GM12878 (cell line): ENCODE measurements around the gene GKN2. TPM values are rescaled to one million over a fixed set of nuclear protein-coding genes. Genes with fewer than 3 reads are reported as not detected.

Source experiments
- ATAC-seq: fragments of 200-7000 bp; cut with Tn5 transposase; 3 replicates; pipeline ENCODE4 v1.9.1; 2020; ENCODE audit warnings: mild to moderate bottlenecking, moderate library complexity
- BruUV-seq: library from RNA; stranded (reverse); fragments of 400-500 nt; replicated peaks from 2 replicates; lab custom pipeline; 2021; lab: Mats Ljungman, UMichigan
- CTCF ChIA-PET: fragments of 300-600 bp; sonication (Branson Sonifier 250); formaldehyde crosslinking; extraction: SDS; loops from one replicate; lab custom pipeline; 2021; ENCODE audit warnings: inconsistent platforms; lab: Yijun Ruan, JAX
- POLR2A ChIA-PET: fragments of 350-600 bp; formaldehyde crosslinking; extraction: SDS; loops from one replicate; lab custom pipeline; 2021; ENCODE audit warnings: inconsistent platforms; lab: Charles Lee
- RAD21 ChIA-PET: fragments of 300-600 bp; sonication (Branson Sonifier 250); formaldehyde crosslinking; loops from one replicate; lab custom pipeline; 2023; ENCODE audit warnings: antibody characterized with exemption; ENCODE audit not compliant: unreplicated experiment; lab: Charles Lee
- SMC1A ChIA-PET: fragments of 300-600 bp; sonication (Branson Sonifier 250); formaldehyde crosslinking; loops from one replicate; lab custom pipeline; 2023; ENCODE audit not compliant: unreplicated experiment, uncharacterized antibody; lab: Charles Lee
- DNase-seq: peaks from one replicate; pipeline ENCODE4 v3.0.0-alpha.2; 2011; ENCODE audit warnings: low read depth, low spot score
- FAIRE-seq: peaks from 3 replicates; lab custom pipeline; 2011; peaks lifted over from hg19 to GRCh38; lab: Jason Lieb, UNC
- H2AFZ ChIP-seq: 2 replicates; pipeline ENCODE4 v1.6.0; 2011; ENCODE audit warnings: low read depth, low read length, control low read depth; ENCODE audit not compliant: control insufficient read depth
- H3K27ac ChIP-seq: 2 replicates; pipeline ENCODE4 v1.5.1; 2011; ENCODE audit warnings: control low read depth; ENCODE audit not compliant: control insufficient read depth, insufficient read depth
- H3K27me3 ChIP-seq, 2 experiments: replicated peaks in 1 of 2; 2 replicates each; pipeline versions ENCODE4 v1.6.0 to v1.6.1; 2011; ENCODE audit warnings: low read length in 1 of 2; ENCODE audit not compliant: control insufficient read depth in 2 of 2, insufficient read depth in 2 of 2
- H3K36me3 ChIP-seq, 2 experiments: 2 replicates each; pipeline ENCODE4 v1.5.1; 2011; ENCODE audit warnings: low read length in 1 of 2; ENCODE audit not compliant: control insufficient read depth in 2 of 2, insufficient read depth in 2 of 2
- H3K4me1 ChIP-seq: 2 replicates; pipeline ENCODE4 v1.6.1; 2011; ENCODE audit warnings: mild to moderate bottlenecking, low read length, moderate library complexity, mixed read lengths; ENCODE audit not compliant: control insufficient read depth, insufficient read depth
- H3K4me2 ChIP-seq: 2 replicates; pipeline ENCODE4 v1.6.0; 2011; ENCODE audit warnings: control low read depth; ENCODE audit not compliant: control insufficient read depth, insufficient read depth
- H3K4me3 ChIP-seq: fragments of 200-600 bp; sonication (generic); 2 replicates; pipeline ENCODE4 v1.5.1; 2016
- H3K79me2 ChIP-seq: 2 replicates; pipeline ENCODE4 v1.6.0; 2011; ENCODE audit warnings: low read length; ENCODE audit not compliant: control insufficient read depth, insufficient read depth
- H3K9ac ChIP-seq: 2 replicates; pipeline ENCODE4 v1.8.0; 2011; ENCODE audit warnings: low read length, control low read depth, mixed read lengths; ENCODE audit not compliant: control insufficient read depth, insufficient read depth
- H3K9me3 ChIP-seq: replicated peaks from 3 replicates; pipeline ENCODE4 v1.5.1; 2011; ENCODE audit warnings: mild to moderate bottlenecking, low read length; ENCODE audit not compliant: control insufficient read depth, insufficient read depth
- H4K20me1 ChIP-seq: 2 replicates; pipeline ENCODE4 v1.6.0; 2011; ENCODE audit not compliant: control insufficient read depth, insufficient read depth
- BACH1 ChIP-seq: fragments of 450-650 bp; IDR thresholded peaks from 2 replicates; pipeline ENCODE4 v1.6.1; 2017; ENCODE audit warnings: mild to moderate bottlenecking, borderline replicate concordance
- CHD2 ChIP-seq: IDR thresholded peaks from 2 replicates; pipeline ENCODE4 v1.6.1; 2011; ENCODE audit warnings: low read depth, low read length, improper control_type of control experiment, borderline replicate concordance
- EGR1 ChIP-seq, 2 experiments: IDR thresholded peaks; 1 replicate in 1 of 2; 2 replicates in 1 of 2; pipeline ENCODE4 v1.6.1; 2011 to 2012; ENCODE audit warnings: low read depth in 2 of 2, low read length in 2 of 2, borderline replicate concordance in 1 of 2, mild to moderate bottlenecking in 1 of 2, moderate library complexity in 1 of 2
- ELK1 ChIP-seq: IDR thresholded peaks from 2 replicates; pipeline ENCODE4 v1.6.1; 2012; ENCODE audit warnings: low read depth, low read length, improper control_type of control experiment
- HDAC6 ChIP-seq: fragments of 200-600 bp; sonication (generic); IDR thresholded peaks from one replicate; pipeline ENCODE4 v1.8.0; 2017; ENCODE audit warnings: antibody characterized with exemption; ENCODE audit not compliant: unreplicated experiment
- PKNOX1 ChIP-seq: fragments of 450-650 bp; IDR thresholded peaks from 2 replicates; pipeline ENCODE4 v1.6.1; 2016; ENCODE audit warnings: mild to moderate bottlenecking
- RB1 ChIP-seq: fragments of 450-650 bp; formaldehyde crosslinking; IDR thresholded peaks from 2 replicates; pipeline ENCODE4 v1.6.1; 2017; ENCODE audit warnings: mild to moderate bottlenecking, borderline replicate concordance
- RFX5 ChIP-seq: IDR thresholded peaks from 2 replicates; pipeline ENCODE4 v1.6.1; 2011; ENCODE audit warnings: low read depth, low read length, improper control_type of control experiment
- SIX5 ChIP-seq: IDR thresholded peaks from 2 replicates; pipeline ENCODE4 v1.6.1; 2011; ENCODE audit warnings: mild to moderate bottlenecking, low read depth, low read length, moderate library complexity; ENCODE audit not compliant: severe bottlenecking
- SKIL ChIP-seq: fragments of 450-650 bp; IDR thresholded peaks from 2 replicates; pipeline ENCODE4 v1.6.1; 2017; ENCODE audit warnings: mild to moderate bottlenecking, low read depth, inconsistent platforms; ENCODE audit not compliant: poor library complexity, severe bottlenecking
- TCF7 ChIP-seq: IDR thresholded peaks from 2 replicates; pipeline ENCODE4 v1.6.1; 2014; ENCODE audit warnings: antibody characterized with exemption, borderline replicate concordance
- WGBS: methylation state at CpG from one replicate; pipeline ENCODE4 v1.1.6; 2016; ENCODE audit warnings: low lambda C conversion rate; ENCODE audit not compliant: insufficient replicate concordance, insufficient coverage; ENCODE audit errors: missing lambda C conversion rate; 5-methylcytosine and 5-hydroxymethylcytosine counted together
- in situ Hi-C: fragments of 300-500 bp; cut with MboI; formaldehyde crosslinking; loops from 9 replicates; pipeline ENCODE4 v1.14.3; 2018; ENCODE audit warnings: mixed read lengths
- intact Hi-C: fragments of 100-400 bp; cut with micrococcal nuclease; formaldehyde crosslinking; loops from one replicate; pipeline ENCODE4 v1.14.2; 2022; ENCODE audit not compliant: unreplicated experiment
- polyA plus RNA-seq, 11 experiments: library from polyadenylated mRNA; depleted of rRNA in 4 of 11; unstranded in 6 of 11; stranded (reverse) in 5 of 11; fragments of >200 nt; fragmentation: Nextera tagmentation in 4 of 11; fragmentation: Illumina TruSeq in 1 of 11; extraction: Ambion mirVana in 4 of 11; extraction: Trizol in 1 of 11; gene quantifications; 1 replicate in 1 of 11; 2 replicates in 10 of 11; pipeline versions ENCODE4 v1.2.1 to v1.2.3, GENCODE V29; 2011 to 2016; ENCODE audit warnings: inconsistent platforms in 2 of 11, missing spikeins in 2 of 11, low read depth in 1 of 11
- total RNA-seq, 4 experiments: library from RNA; depleted of rRNA in 3 of 4; stranded (reverse); fragments of >200 nt in 3 of 4; fragmentation: Illumina TruSeq in 1 of 4; extraction: Trizol in 1 of 4; gene quantifications; 2 replicates each; pipeline versions ENCODE4 v1.2.1 to v1.2.3, GENCODE V29; 2013 to 2021

GKN2 gene
- total and polyA plus RNA-seq, 10 of the 15 experiments (the other 5 are each of a cell fraction or from before 2014, with no cell fraction given) = not detected

GRCh38 chr2:68948710-68949109, 4.0 kb downstream of the GKN2 start (continued):
- no peak for TF ChIP-seq RFX5
- no peak for TF ChIP-seq TCF7
- no peak for TF ChIP-seq EGR1 (IDR thresholded peaks at IDR 0.05; ENCODE audit: borderline replicate concordance in 1 of 2, low read depth in 2 of 2, low read length in 2 of 2)
- TF ChIP-seq BACH1 = no peak
- no peak for TF ChIP-seq RB1

- POLR2A ChIA-PET = no interaction called here
- Histone ChIP-seq H3K27me3 (peaks cover 0 to 3% of the 10 kb centered on the region in 2 experiments; a peak in 2 of 4 replicates), H2AFZ (no peak overlapping the region), H3K36me3 (no peaks in the 10 kb centered on the region), H3K4me2 (no peak overlapping the region), H3K9ac (no peak overlapping the region), H4K20me1 (no peaks in the 10 kb centered on the region), H3K9me3 (no peaks in the 10 kb centered on the region), H3K4me3 (no peak overlapping the region), H3K79me2 (no peaks in the 10 kb centered on the region), H3K4me1 (no peaks in the 10 kb centered on the region), H3K27ac (no peak overlapping the region)
- ATAC-seq (no peak), DNase-seq (no peak), FAIRE-seq (no peak)
- TF ChIP-seq ELK1 = no peak
- TF ChIP-seq SKIL = no peak
- no peak for TF ChIP-seq HDAC6
- no peak for TF ChIP-seq SIX5
- no peak for TF ChIP-seq PKNOX1
- no peak for TF ChIP-seq CHD2
- no peak for TF ChIP-seq EGR1 (IDR thresholded peaks at IDR 0.05; ENCODE audit: borderline replicate concordance in 1 of 2, low read depth in 2 of 2, low read length in 2 of 2)
- in situ Hi-C loops (no loop called here), intact Hi-C loops (no loop called here)
- SMC1A ChIA-PET = no interaction called here
- CTCF ChIA-PET = no interaction called here
- 38% methylated on average over 3 of the region's 3 CpGs for WGBS
- BruUV-seq = no TSS peak
- RAD21 ChIA-PET = no interaction called here
Measured at GRCh38 chr2:68946117-68946516, 6.6 kb downstream of the GKN2 start.
